Ovary (tissue), 9 donors: ENCODE measurements around the gene PPFIBP2. TPM values are rescaled to one million over a fixed set of nuclear protein-coding genes. Genes with fewer than 3 reads are reported as not detected.

ENCODE experiments used
- DNase-seq, 5 donors: peaks; one replicate each; pipeline ENCODE4 v3.0.0-alpha.2; 2019 to 2020
- H3K27ac ChIP-seq, 2 donors: fragments of 200-600 bp; one replicate each; pipeline versions ENCODE4 v1.5.1 to v1.8.0; 2019 to 2022
- H3K27me3 ChIP-seq: fragments of 200-600 bp; one replicate; pipeline ENCODE4 v1.8.0; 2022
- H3K36me3 ChIP-seq: fragments of 200-600 bp; sonication (generic); one replicate; pipeline ENCODE4 v1.5.1; 2019
- H3K4me1 ChIP-seq: one replicate; pipeline ENCODE4 v1.8.1; 2013; ENCODE audit warnings: mild to moderate bottlenecking, moderate library complexity; ENCODE audit not compliant: insufficient read depth
- H3K4me3 ChIP-seq: fragments of 200-600 bp; sonication (generic); one replicate; pipeline ENCODE4 v1.5.1; 2017
- H3K9me3 ChIP-seq, 2 donors: fragments of 200-600 bp in 1 of 2; sonication (generic) in 1 of 2; one replicate each; pipeline versions ENCODE4 v1.5.1 to v1.8.1; 2013 to 2019; ENCODE audit warnings: mild to moderate bottlenecking in 1 of 2, moderate library complexity in 1 of 2
- EP300 ChIP-seq: sonication (generic); formaldehyde crosslinking; IDR thresholded peaks from one replicate; pipeline ENCODE4 v1.6.1; 2017; ENCODE audit warnings: antibody characterized with exemption
- POLR2A ChIP-seq: fragments of 450-650 bp; IDR thresholded peaks from one replicate; pipeline ENCODE4 v1.6.1; 2017; ENCODE audit warnings: antibody characterized with exemption, mild to moderate bottlenecking, moderate library complexity
- WGBS, 3 donors: extraction: QIAGEN DNeasy Blood & Tissue Kit in 1 of 3; methylation state at CpG; one replicate each; pipeline versions ENCODE4 v1.1.5 to v1.1.7; 2013 to 2017; 5-methylcytosine and 5-hydroxymethylcytosine counted together
- intact Hi-C, 4 donors: fragments of 100-400 bp; cut with DNase I; formaldehyde crosslinking; loops; one replicate each; pipeline versions ENCODE4 v1.11.0 to v1.15.1; 2022 to 2023
- polyA plus RNA-seq, 2 donors: library from polyadenylated mRNA; stranded (reverse); fragments of 200-250 nt in 1 of 2; fragments of 350-450 nt in 1 of 2; fragmentation: Illumina TruSeq in 1 of 2; extraction: RNeasy Lipid Tissue Mini Kit (QIAGEN cat#74804) in 1 of 2; gene quantifications; one replicate each; pipeline ENCODE4 v1.2.3, GENCODE V29; 2013 to 2014
- total RNA-seq, 7 donors: library from RNA; depleted of rRNA in 2 of 7; stranded (reverse); fragments of >200 nt in 2 of 7; fragmentation: NEBNext Ultra II Directional in 3 of 7; extraction: Animal tissue kit (Norgen Biotek cat#: 25700) in 3 of 7; gene quantifications; one replicate each; pipeline versions ENCODE4 v1.1.0 to v1.2.4, GENCODE V29; 2016 to 2023
- TF ChIP-seq, protein P1 (sequence below), 3 donors: fragments of 450-650 bp in 2 of 3; fragments of 200-600 bp in 1 of 3; IDR thresholded peaks; one replicate each; pipeline versions ENCODE4 v1.5.1 to v1.8.0; 2016 to 2022; ENCODE audit warnings: antibody characterized with exemption in 3 of 3, mild to moderate bottlenecking in 1 of 3
- donor health status: DM: no; HTN: no; CAD: no; lungs with moderate emphysema.
- donor health status: DM: no; HTN: no; CAD: no.
- donor health status: Bipolar disorder and iron deficiency.
- donor health status: DM: yes; HTN: yes; CAD: no.
- donor health status: DM: no; HTN: no; CAD: no.
- donor health status: DM: yes; HTN: yes; CAD: no.

PPFIBP2 gene
- total and polyA plus RNA-seq, 9 donors: 9.6 to 36.2 (median 20.7) TPM

DNA sequence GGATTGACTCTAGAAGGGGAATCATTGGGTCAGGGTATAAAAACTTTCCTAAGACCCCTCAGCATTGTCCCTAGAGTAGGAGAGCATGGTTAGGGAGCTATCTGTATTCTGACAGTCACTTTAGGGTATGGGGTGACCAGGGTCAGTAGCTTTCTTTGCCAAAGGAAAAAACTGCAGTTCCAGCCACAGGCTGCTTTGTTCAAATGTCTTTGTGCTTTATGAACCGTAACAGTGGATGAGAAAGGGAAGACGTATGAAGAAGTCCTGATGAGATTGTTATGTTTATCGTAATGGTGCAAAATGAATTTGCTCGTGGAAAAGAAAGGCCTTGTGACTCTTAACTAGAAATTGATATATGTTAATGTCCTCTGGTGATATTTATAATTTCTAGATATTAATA, 129.5 kb downstream of the PPFIBP2 start:
- Histone ChIP-seq H3K27me3 (no peaks in the 10 kb centered on the region), H3K36me3 (no peaks in the 10 kb centered on the region), H3K4me1 (no peaks in the 10 kb centered on the region), H3K9me3 (no peaks in the 10 kb centered on the region), H3K4me3 (no peak overlapping the region), H3K27ac (no peak overlapping the region)
- TF ChIP-seq, protein P1, sequence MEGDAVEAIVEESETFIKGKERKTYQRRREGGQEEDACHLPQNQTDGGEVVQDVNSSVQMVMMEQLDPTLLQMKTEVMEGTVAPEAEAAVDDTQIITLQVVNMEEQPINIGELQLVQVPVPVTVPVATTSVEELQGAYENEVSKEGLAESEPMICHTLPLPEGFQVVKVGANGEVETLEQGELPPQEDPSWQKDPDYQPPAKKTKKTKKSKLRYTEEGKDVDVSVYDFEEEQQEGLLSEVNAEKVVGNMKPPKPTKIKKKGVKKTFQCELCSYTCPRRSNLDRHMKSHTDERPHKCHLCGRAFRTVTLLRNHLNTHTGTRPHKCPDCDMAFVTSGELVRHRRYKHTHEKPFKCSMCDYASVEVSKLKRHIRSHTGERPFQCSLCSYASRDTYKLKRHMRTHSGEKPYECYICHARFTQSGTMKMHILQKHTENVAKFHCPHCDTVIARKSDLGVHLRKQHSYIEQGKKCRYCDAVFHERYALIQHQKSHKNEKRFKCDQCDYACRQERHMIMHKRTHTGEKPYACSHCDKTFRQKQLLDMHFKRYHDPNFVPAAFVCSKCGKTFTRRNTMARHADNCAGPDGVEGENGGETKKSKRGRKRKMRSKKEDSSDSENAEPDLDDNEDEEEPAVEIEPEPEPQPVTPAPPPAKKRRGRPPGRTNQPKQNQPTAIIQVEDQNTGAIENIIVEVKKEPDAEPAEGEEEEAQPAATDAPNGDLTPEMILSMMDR (IDR thresholded peaks at IDR 0.05): no peak
- no peak for TF ChIP-seq EP300
- no peak for TF ChIP-seq POLR2A
- intact Hi-C loops: no loop called here
- 79 to 83% (median 79%) methylated on average over 4 of the region's 4 CpGs for WGBS, 3 donors
- no peak for DNase-seq

DNA sequence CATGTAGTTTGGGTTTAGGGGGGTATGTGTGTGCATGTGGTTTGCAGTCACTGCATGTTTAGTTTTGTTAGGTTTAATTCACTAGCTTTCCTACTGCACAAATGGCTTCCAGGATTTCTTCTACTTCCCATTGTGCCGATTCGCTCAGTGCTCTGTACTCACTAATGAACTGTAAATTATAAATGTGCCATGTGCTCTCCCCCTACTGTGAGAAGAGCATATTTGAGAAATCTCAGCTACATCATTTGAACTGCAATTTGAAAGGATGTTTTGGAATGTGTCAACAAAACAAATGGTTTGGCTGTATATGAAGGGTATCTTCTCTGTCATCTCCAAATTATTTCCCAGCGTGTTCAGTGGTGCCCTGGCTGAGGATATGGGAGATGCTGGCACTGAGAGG, 131.4 kb downstream of the PPFIBP2 start:
- TF ChIP-seq EP300 (no peak), POLR2A (no peak)
- TF ChIP-seq, protein P1 (IDR thresholded peaks at IDR 0.05): no peak
- 78 to 82% (median 82%) methylated on average over 3 of the region's 3 CpGs for WGBS, 3 donors

DNA sequence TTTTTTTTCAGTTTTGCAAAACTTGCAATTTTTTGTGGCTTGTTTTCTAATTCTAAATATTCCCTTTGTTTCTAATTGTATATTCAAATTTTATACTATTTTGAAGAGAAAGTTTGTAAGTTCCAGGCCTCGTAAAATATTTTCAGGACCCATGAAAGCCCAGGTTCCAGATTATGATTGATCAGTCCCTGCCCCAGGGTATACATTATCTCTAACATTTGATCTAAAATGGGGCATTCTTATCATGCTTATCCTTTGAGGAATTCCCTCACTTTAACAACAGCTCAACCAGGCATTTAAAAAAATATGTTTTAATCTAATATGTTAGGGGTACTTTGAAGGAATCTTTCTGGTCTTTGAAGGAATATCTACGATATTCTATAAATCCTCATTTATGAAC, 133.1 kb downstream of the PPFIBP2 start:
- H3K36me3 ChIP-seq: no peaks in the 10 kb centered on the region
- H3K9me3 ChIP-seq: no peaks in the 10 kb centered on the region
- H3K4me1 ChIP-seq: no peaks in the 10 kb centered on the region
- 91 to 97% (median 97%) methylated on average over 2 of the region's 2 CpGs for WGBS, 3 donors
- no peak overlapping the region for H3K4me3 ChIP-seq
- intact Hi-C loops: no loop called here
- no peak for DNase-seq
- H3K27ac ChIP-seq: no peak overlapping the region
- TF ChIP-seq POLR2A (no peak), EP300 (no peak)
- TF ChIP-seq, protein P1 (IDR thresholded peaks at IDR 0.05): no peak
- no peaks in the 10 kb centered on the region for H3K27me3 ChIP-seq

More for the DNA sequence above, 131.4 kb downstream of the PPFIBP2 start:
- intact Hi-C loops: no loop called here
- Histone ChIP-seq H3K4me3 (no peak overlapping the region), H3K27ac (no peak overlapping the region), H3K9me3 (no peaks in the 10 kb centered on the region), H3K4me1 (no peaks in the 10 kb centered on the region), H3K36me3 (no peaks in the 10 kb centered on the region), H3K27me3 (no peaks in the 10 kb centered on the region)
- DNase-seq: no peak

DNA sequence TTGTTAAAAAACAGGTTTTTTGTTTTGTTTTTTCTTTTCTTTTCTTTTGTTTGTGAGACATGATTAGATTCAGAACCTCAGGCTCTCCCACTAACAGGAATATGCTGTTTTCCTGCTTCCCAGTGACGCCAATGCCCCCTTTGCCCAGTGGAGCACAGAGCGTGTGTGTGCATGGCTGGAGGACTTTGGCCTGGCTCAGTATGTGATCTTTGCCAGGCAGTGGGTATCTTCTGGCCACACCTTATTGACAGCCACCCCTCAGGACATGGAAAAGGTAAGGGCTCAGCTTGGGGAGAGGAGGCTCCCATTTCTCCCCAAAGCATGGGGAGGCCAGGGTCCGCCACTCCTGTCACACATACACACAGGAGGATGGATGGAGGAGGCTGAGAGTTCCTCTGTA, 134.5 kb downstream of the PPFIBP2 start:
- H3K9me3 ChIP-seq: no peaks in the 10 kb centered on the region
- no peaks in the 10 kb centered on the region for H3K36me3 ChIP-seq
- 95 to 98% (median 96%) methylated on average over 3 of the region's 3 CpGs for WGBS, 3 donors
- no peak overlapping the region for H3K4me3 ChIP-seq
- no peaks in the 10 kb centered on the region for H3K27me3 ChIP-seq
- no peak for DNase-seq
- H3K4me1 ChIP-seq: no peaks in the 10 kb centered on the region
- H3K27ac ChIP-seq: no peak overlapping the region
- intact Hi-C loops: no loop called here
- TF ChIP-seq EP300 (no peak), POLR2A (no peak)
- TF ChIP-seq, protein P1 (IDR thresholded peaks at IDR 0.05): no peak

DNA sequence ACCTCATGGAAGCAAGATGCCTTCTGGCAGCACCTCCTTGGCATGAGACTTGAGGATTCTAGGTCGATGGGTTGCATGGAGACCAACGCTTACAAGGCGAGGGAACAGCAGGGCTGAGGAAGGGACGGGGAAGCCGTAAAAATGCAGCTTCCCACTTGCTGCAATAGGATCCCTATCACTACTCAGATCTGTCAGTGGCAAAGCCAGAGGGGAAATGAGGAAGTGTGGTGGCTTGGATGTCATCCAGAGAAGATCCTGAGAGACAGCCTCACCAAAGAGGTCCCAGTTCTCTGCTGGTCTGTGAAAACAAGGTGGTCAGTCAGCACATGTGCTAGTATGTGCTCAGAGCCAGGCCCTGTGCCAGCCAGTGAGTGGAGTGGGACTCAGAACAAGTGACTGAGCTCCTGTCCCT, 137.3 kb downstream of the PPFIBP2 start:
- TF ChIP-seq EP300 (no peak), POLR2A (no peak)
- TF ChIP-seq, protein P1 (IDR thresholded peaks at IDR 0.05): no peak
- H3K9me3 ChIP-seq: no peaks in the 10 kb centered on the region
- no peak overlapping the region for H3K4me3 ChIP-seq
- H3K4me1 ChIP-seq: no peaks in the 10 kb centered on the region
- 77 to 85% (median 84%) methylated on average over 5 of the region's 5 CpGs for WGBS, 3 donors
- intact Hi-C loops: no loop called here
- H3K27ac ChIP-seq: no peak overlapping the region
- no peaks in the 10 kb centered on the region for H3K36me3 ChIP-seq
- no peaks in the 10 kb centered on the region for H3K27me3 ChIP-seq
- no peak for DNase-seq
